Left lung (tissue), 10 donors: ENCODE measurements around the gene GTF2A1. TPM values are rescaled to one million over a fixed set of nuclear protein-coding genes. Genes with fewer than 3 reads are reported as not detected.

Experiments used
- ATAC-seq: fragments of 200-7000 bp; cut with Tn5 transposase; one replicate; pipeline ENCODE4 v1.9.1; 2020; ENCODE audit warnings: moderate library complexity
- DNase-seq, 4 donors: peaks; one replicate each; pipeline ENCODE4 v3.0.0-alpha.2; 2013 to 2020
- H3K27ac ChIP-seq, 2 donors: fragments of 200-600 bp; sonication (generic) in 1 of 2; one replicate each; pipeline versions ENCODE4 v1.5.0 to v1.8.0; 2020 to 2021
- H3K27me3 ChIP-seq, 2 donors: fragments of 200-600 bp; sonication (generic) in 1 of 2; one replicate each; pipeline versions ENCODE4 v1.5.0 to v1.8.0; 2020 to 2021
- H3K36me3 ChIP-seq, 2 donors: fragments of 200-600 bp; sonication (generic) in 1 of 2; one replicate each; pipeline versions ENCODE4 v1.5.0 to v1.8.0; 2020 to 2021
- H3K4me1 ChIP-seq, 2 donors: fragments of 200-600 bp; one replicate each; pipeline ENCODE4 v1.8.0; 2021
- H3K4me3 ChIP-seq, 2 donors: fragments of 200-600 bp; sonication (generic) in 1 of 2; one replicate each; pipeline versions ENCODE4 v1.5.0 to v1.8.0; 2020 to 2021; ENCODE audit warnings: mild to moderate bottlenecking in 1 of 2
- H3K9me3 ChIP-seq, 2 donors: fragments of 200-600 bp; sonication (generic) in 1 of 2; one replicate each; pipeline versions ENCODE4 v1.5.0 to v1.8.0; 2020 to 2021
- CTCF ChIP-seq, 2 donors: fragments of 200-600 bp; sonication (generic) in 1 of 2; IDR thresholded peaks; one replicate each; pipeline versions ENCODE4 v1.5.0 to v1.8.0; 2021; ENCODE audit warnings: antibody characterized with exemption in 2 of 2
- intact Hi-C, 2 donors: fragments of 100-400 bp; cut with DNase I; formaldehyde crosslinking; loops; one replicate each; pipeline versions ENCODE4 v1.11.2 to v1.14.2; 2022
- polyA plus RNA-seq, 6 donors: library from polyadenylated mRNA; unstranded; fragments of 120-200 nt; gene quantifications; one replicate each; pipeline ENCODE4 v1.2.1, GENCODE V29; 2013; ENCODE audit not compliant: insufficient read length in 6 of 6
- total RNA-seq, 2 donors: library from RNA; stranded (reverse); fragmentation: NEBNext Ultra II Directional; extraction: Animal tissue kit (Norgen Biotek cat#: 25700); gene quantifications; one replicate each; pipeline ENCODE4 v1.2.1, GENCODE V29; 2021
- donor health status: DM: no; HTN: yes; CAD: no.
- donor health status: DM: no; HTN: no; CAD: no.

The GTF2A1 gene
- total and polyA plus RNA-seq, 8 donors, result 26.0 to 41.8 (median 33.3) TPM

GRCh38 chr14:81179631-81180030 lies 41.1 kb downstream of the GTF2A1 start:
- TF ChIP-seq CTCF (IDR thresholded peaks at IDR 0.05), result no peak
- H3K27me3 ChIP-seq, result no peaks in the 10 kb centered on the region
- peaks cover 11 to 53% of the 10 kb centered on the region in 2 donors for H3K4me1 ChIP-seq
- no peaks in the 10 kb centered on the region for H3K9me3 ChIP-seq
- peaks cover 3 to 17% of the 10 kb centered on the region in 2 donors for H3K36me3 ChIP-seq
- ATAC-seq, result no peak
- no peak for DNase-seq
- intact Hi-C loops, result no loop called here
- no peak overlapping the region for H3K4me3 ChIP-seq
- H3K27ac ChIP-seq, result no peak overlapping the region

GRCh38 chr14:81178063-81178462 lies 42.7 kb downstream of the GTF2A1 start:
- Histone ChIP-seq H3K4me1 (peaks cover 11 to 48% of the 10 kb centered on the region in 2 donors), H3K9me3 (no peaks in the 10 kb centered on the region), H3K27ac (peak overlapping the region; percentile 14 to 85), H3K36me3 (peaks cover 3 to 12% of the 10 kb centered on the region in 2 donors), H3K27me3 (no peaks in the 10 kb centered on the region), H3K4me3 (no peak overlapping the region)
- ATAC-seq, result peak; percentile 79
- DNase-seq, result no peak
- intact Hi-C loops, result no loop called here
- no peak for TF ChIP-seq CTCF (IDR thresholded peaks at IDR 0.05)

- no peak for ATAC-seq
- no peak for TF ChIP-seq CTCF (IDR thresholded peaks at IDR 0.05)
- Histone ChIP-seq H3K27me3 (no peaks in the 10 kb centered on the region), H3K9me3 (no peaks in the 10 kb centered on the region), H3K36me3 (peaks cover 3 to 12% of the 10 kb centered on the region in 2 donors), H3K27ac (peak overlapping the region; percentile 14 to 85), H3K4me3 (peak overlapping the region; percentile 3 to 11), H3K4me1 (peaks cover 11 to 48% of the 10 kb centered on the region in 2 donors)
- intact Hi-C loops, result no loop called here
- DNase-seq, result no peak
These were observed 43.5 kb downstream of the GTF2A1 start for GRCh38 chr14:81177225-81177624.

GRCh38 chr14:81176241-81176640 lies 44.5 kb downstream of the GTF2A1 start:
- H3K36me3 ChIP-seq, result peaks cover 3 to 12% of the 10 kb centered on the region in 2 donors
- no peak overlapping the region for H3K4me3 ChIP-seq
- DNase-seq (peak in 1 of 4 donors; percentile 62), ATAC-seq (peak; percentile 65)
- no peaks in the 10 kb centered on the region for H3K27me3 ChIP-seq
- intact Hi-C loops, result no loop called here
- peaks cover 11 to 44% of the 10 kb centered on the region in 2 donors for H3K4me1 ChIP-seq
- no peak for TF ChIP-seq CTCF (IDR thresholded peaks at IDR 0.05)
- peak overlapping the region; percentile 14 to 85 for H3K27ac ChIP-seq
- H3K9me3 ChIP-seq, result no peaks in the 10 kb centered on the region

- Histone ChIP-seq H3K4me3 (no peak overlapping the region), H3K9me3 (no peaks in the 10 kb centered on the region), H3K27ac (no peak overlapping the region), H3K27me3 (no peaks in the 10 kb centered on the region), H3K36me3 (no peaks in the 10 kb centered on the region), H3K4me1 (peaks cover 14 to 49% of the 10 kb centered on the region in 2 donors)
- no peak for DNase-seq
- no peak for TF ChIP-seq CTCF (IDR thresholded peaks at IDR 0.05)
- intact Hi-C loops, result no loop called here
- ATAC-seq, result no peak
These were observed 47.9 kb downstream of the GTF2A1 start for GRCh38 chr14:81172881-81173280.
